GM18519 (cell line): ENCODE measurements around the gene TBL1XR1.
"Not testable (repeated sequence)": the region's sequence is repeated elsewhere in the genome, so short reads cannot be mapped to it uniquely, and the experiment has no call there.

Source experiments
- ATAC-seq: cut with Tn5 transposase; IDR thresholded peaks from one replicate; pipeline ENCODE4 v1.9.1; 2021; ENCODE audit warnings: mild to moderate bottlenecking, moderate library complexity; ENCODE audit not compliant: unreplicated experiment, low FRiP score

Gene TBL1XR1

DNA sequence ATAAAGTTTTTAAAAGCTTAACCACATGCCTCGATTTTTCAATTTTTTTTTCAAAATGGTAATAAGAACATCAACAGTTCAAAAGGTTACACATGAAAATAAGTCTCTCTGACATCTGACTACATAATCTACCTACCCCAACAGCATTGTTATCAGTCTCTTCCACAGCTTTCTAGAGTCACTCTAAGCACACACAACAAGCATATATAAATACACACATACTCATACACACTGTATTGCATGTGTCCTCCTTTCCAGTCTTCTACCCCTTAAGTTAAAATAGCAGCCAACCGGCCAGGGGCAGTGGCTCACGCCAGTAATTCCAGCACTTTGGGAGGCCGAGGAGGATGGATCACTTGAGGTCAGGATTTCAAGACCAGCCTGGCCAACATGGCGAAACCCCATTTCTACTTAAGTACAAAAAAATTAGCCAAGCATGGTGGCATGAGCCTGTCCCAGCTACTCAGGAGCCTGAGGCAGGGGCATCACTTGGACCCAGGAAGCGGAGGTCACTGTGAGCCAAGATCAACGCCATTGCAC, 12.2 kb downstream of the TBL1XR1 start:
- ATAC-seq: peak; percentile 27

DNA sequence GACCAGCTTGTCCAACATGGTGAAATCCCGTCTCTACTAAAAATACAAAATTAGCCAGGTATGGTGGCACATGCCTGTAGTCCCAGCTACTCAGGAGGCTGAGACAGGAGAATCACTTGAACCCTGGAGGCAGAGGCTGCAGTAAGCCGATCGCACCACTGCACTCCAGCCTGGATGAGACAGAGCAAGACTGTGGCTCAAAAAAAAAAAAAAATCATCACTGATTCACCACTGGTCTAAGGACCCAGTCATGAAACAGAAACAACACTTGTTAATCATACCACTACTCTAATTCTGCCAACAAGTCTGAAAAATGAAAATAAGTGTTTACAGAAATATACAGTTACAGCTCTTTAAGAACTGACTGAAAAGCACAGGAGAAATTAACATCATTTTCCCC, 12.7 kb downstream of the TBL1XR1 start:
- ATAC-seq: peak; percentile 70

- ATAC-seq: no peak
Observed at GRCh38 chr3:177182352-177182751, 14.9 kb downstream of the TBL1XR1 start.

GRCh38 chr3:177181418-177181817, 15.9 kb downstream of the TBL1XR1 start:
- no peak for ATAC-seq

- ATAC-seq: no peak
Observed at GRCh38 chr3:177180506-177180905, 16.8 kb downstream of the TBL1XR1 start.

- ATAC-seq: no peak
Observed at GRCh38 chr3:177179281-177180067, 17.8 kb downstream of the TBL1XR1 start.

GRCh38 chr3:177177749-177178221, 19.5 kb downstream of the TBL1XR1 start:
- no peak for ATAC-seq

DNA sequence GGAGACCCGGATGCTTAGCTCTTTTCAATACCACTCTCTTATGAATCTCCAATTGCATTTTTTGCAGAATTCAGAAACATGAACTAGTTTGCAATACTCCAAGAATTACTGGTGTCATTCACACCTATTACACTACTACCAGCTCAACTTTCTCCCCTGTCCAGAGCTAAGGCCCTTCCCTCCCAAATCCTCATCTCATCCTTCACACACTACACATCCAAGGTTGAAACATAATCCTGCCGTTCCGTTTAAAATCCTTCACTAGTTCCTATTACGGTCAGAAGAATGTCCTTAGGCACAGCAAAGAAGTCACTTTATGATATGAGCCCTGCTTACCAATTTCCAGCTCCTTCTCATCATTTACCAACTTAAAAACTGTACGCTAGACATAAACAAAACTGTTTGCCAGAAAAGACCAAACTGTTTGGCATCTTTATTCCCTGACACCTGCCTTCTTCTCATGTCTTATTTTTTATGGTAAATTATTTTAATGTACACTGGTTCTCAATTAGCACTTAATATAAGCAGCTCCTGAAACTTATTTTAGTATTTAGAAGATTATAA, 22.6 kb downstream of the TBL1XR1 start:
- no peak for ATAC-seq

DNA sequence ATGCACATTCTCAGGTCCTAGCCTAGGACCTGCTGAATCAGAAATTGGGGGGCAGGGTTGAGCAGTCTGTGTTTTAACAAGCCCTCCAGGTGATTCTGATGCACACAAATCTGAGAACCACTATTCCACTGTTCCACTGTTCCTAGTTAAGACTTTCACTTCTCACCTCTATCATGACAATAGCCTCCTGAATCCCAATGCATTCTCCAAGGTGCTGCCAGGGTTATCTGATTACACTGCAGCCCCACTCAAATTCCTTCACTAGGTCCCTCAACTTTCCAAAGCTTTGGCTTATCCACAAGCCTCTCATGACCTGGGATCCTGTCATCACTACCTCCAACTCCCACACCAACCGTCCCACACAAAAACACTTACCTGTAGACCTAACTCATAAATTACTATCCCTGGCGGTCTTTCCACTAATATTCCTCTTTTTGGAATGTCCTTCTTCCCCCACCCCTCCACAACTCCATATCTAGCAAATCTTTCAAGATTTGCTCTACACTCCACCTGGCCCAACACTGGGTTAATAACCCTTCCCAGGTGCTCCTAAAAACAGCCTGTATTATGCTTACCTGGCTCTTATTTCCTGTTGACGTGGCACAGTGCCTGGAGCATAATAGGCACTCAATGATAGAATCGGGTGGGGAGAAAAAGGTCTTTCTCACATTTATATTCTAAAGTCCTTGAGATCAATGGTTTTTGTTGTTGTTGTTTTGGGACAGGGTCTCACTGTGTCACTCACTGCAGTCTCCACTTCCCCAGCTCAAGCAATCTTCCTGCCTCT, 27.2 kb downstream of the TBL1XR1 start:
- no peak for ATAC-seq

- ATAC-seq: no peak
Observed at GRCh38 chr3:177168431-177168830, 28.9 kb downstream of the TBL1XR1 start.

GRCh38 chr3:177162742-177163141, 34.5 kb downstream of the TBL1XR1 start:
- ATAC-seq: no peak

DNA sequence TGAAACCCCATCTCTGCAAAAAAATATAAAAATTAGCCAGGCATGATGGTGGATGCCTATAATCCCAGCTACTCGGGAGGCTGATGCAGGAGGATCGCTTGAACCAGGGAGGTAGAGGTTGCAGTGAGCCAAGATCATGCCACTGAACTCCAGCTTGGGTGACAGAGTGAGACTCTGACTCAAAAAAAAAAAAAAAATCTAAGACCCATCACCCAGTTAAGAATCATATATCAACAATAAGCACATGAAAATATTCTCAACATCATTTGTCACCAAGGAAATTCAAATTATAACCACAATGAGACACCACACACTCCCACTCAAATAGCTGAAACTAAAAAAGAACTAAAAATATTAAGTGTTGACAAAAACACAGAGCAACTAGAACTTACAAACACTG, 35.7 kb downstream of the TBL1XR1 start:
- not testable (repeated sequence) for ATAC-seq

GRCh38 chr3:177158461-177158860, 38.8 kb downstream of the TBL1XR1 start:
- ATAC-seq: no peak

GRCh38 chr3:177157492-177157891, 39.8 kb downstream of the TBL1XR1 start:
- ATAC-seq: no peak

DNA sequence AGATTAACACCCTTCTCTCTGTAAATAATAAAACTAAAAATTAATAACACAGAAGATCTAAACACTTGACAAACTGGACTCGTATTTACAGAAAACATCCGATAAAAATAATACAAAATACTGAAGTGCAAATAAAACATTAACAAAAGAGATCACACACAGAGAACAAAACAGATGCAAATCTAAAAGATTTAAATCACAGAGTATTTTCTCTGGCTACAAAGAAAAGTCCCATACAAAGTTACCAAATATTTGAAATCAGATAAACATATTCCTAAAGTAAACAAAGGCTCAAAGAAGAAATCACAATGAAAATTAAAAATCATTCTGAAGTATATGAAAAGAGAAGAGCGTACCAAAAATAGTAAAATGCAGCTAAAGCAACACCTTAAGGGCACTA, 42.5 kb downstream of the TBL1XR1 start:
- ATAC-seq: no peak

- ATAC-seq: peak; percentile 82
Observed at GRCh38 chr3:177150970-177151627, 46.2 kb downstream of the TBL1XR1 start.

GRCh38 chr3:177150218-177150916, 46.9 kb downstream of the TBL1XR1 start:
- no peak for ATAC-seq

DNA sequence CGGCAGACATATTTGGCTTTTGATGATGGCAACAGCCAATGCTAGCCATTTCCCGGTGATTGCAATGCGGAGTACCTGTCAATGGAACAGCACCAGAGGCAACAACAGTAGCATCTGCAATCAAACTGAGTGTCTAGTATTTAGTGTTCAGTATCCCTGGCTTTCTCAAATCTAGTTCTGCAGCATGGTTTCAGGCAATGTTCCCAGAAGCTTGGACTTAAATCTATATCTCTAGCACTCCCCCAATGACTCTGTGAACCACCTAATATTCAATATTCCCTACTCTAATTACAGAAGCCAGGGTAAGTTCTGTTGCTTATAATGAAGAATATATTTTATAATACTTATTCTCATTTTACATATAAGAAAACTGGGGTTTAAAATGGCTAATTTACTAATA, 48.2 kb downstream of the TBL1XR1 start:
- no peak for ATAC-seq

DNA sequence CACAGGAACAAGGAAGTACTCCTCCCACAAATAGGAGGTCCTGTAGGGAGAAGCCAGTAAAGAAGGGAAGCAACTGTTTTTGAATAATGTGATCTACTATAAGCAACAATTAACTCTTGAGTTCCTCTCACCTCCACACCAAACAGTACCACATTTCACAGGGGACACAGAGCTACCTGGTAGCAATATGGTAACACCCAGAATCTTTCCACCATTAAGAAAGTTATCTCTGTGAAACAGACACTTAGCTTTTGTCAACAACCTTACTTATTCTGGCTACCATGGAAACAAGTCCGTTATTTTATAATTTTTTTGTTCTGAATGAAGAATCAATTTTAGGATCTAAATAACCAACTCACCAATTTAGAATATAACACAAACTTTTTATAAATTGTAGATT, 49.5 kb downstream of the TBL1XR1 start:
- no peak for ATAC-seq

- ATAC-seq: no peak
Observed at GRCh38 chr3:177146646-177147045, 50.6 kb downstream of the TBL1XR1 start.
